22Rv1 (cell line): ENCODE results near the gene ADGRA1.

ENCODE experiments used
- ZFX ChIP-seq: fragments of 450-650 bp; IDR thresholded peaks from 2 replicates; pipeline ENCODE4 v1.6.1; 2017; ENCODE audit warnings: antibody characterized with exemption, borderline replicate concordance
- TF ChIP-seq, protein P1 (sequence below): fragments of 450-650 bp; IDR thresholded peaks from 2 replicates; pipeline ENCODE4 v1.5.1; 2017; ENCODE audit warnings: mild to moderate bottlenecking

DNA sequence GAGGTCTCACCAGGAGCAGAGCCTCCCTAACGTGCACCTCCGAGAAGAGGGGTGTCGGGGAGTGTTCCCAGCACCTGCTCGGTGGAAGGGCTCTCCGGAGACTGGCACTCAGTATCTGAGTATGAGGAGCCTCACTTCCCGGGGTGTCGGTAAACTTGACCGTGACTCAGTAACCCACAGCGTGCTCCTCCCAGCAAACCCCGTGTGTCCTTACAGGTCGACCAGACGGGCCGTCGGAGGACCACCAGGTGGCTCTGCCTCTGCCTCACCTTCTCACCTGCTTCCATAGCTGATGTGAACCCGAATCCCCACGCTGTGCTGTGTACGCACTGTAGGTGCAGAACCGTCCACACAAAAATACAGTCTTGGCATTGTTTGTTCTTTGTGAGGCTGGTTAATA is 43.3 kb downstream of the ADGRA1 start:
- TF ChIP-seq, protein P1, sequence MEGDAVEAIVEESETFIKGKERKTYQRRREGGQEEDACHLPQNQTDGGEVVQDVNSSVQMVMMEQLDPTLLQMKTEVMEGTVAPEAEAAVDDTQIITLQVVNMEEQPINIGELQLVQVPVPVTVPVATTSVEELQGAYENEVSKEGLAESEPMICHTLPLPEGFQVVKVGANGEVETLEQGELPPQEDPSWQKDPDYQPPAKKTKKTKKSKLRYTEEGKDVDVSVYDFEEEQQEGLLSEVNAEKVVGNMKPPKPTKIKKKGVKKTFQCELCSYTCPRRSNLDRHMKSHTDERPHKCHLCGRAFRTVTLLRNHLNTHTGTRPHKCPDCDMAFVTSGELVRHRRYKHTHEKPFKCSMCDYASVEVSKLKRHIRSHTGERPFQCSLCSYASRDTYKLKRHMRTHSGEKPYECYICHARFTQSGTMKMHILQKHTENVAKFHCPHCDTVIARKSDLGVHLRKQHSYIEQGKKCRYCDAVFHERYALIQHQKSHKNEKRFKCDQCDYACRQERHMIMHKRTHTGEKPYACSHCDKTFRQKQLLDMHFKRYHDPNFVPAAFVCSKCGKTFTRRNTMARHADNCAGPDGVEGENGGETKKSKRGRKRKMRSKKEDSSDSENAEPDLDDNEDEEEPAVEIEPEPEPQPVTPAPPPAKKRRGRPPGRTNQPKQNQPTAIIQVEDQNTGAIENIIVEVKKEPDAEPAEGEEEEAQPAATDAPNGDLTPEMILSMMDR: no peak
- no peak for TF ChIP-seq ZFX
